A673 (cell line): Measurements from ENCODE around the gene VSIR. TPM values are rescaled to one million over a fixed set of nuclear protein-coding genes. Genes with fewer than 3 reads are reported as not detected.

Source experiments
- BruUV-seq: library from RNA; stranded (reverse); fragments of 400-500 nt; replicated peaks from 2 replicates; lab custom pipeline; 2021; lab: Mats Ljungman, UMichigan
- CTCF ChIA-PET: fragments of 300-600 bp; sonication (Branson Sonifier 250); formaldehyde crosslinking; loops from one replicate; lab custom pipeline; 2022; ENCODE audit warnings: antibody characterized with exemption; lab: Charles Lee
- POLR2A ChIA-PET: fragments of 300-600 bp; sonication (Branson Sonifier 250); formaldehyde crosslinking; loops from one replicate; lab custom pipeline; 2022; ENCODE audit warnings: antibody characterized with exemption; ENCODE audit not compliant: low non-redundant PET; lab: Charles Lee
- DNase-seq: peaks from one replicate; pipeline ENCODE4 v3.0.0-alpha.2; 2015; ENCODE audit warnings: low spot score
- H3K27ac ChIP-seq: fragments of 200-600 bp; sonication (generic); 2 replicates; pipeline ENCODE4 v1.5.1; 2016; ENCODE audit warnings: mixed run types, low read depth, mild to moderate bottlenecking, mixed read lengths, antibody characterized with exemption, low read length; ENCODE audit not compliant: poor library complexity, severe bottlenecking
- H3K27me3 ChIP-seq: fragments of 200-600 bp; sonication (generic); replicated peaks from 2 replicates; pipeline ENCODE4 v1.6.1; 2017; ENCODE audit warnings: mixed run types, low read depth, mild to moderate bottlenecking, mixed read lengths, antibody characterized with exemption, low read length; ENCODE audit not compliant: insufficient read depth, poor library complexity
- H3K36me3 ChIP-seq: fragments of 200-600 bp; sonication (generic); 2 replicates; pipeline ENCODE4 v1.6.1; 2016; ENCODE audit warnings: mixed run types, mild to moderate bottlenecking, mixed read lengths, antibody characterized with exemption, low read length; ENCODE audit not compliant: insufficient read depth, poor library complexity, severe bottlenecking
- H3K4me1 ChIP-seq: fragments of 200-600 bp; sonication (generic); 2 replicates; pipeline ENCODE4 v1.6.1; 2017; ENCODE audit warnings: mixed run types, mild to moderate bottlenecking, mixed read lengths, antibody characterized with exemption, low read length; ENCODE audit not compliant: insufficient read depth, poor library complexity, severe bottlenecking
- H3K4me3 ChIP-seq: fragments of 200-600 bp; sonication (generic); 2 replicates; pipeline ENCODE4 v1.5.1; 2016; ENCODE audit warnings: low read depth, mixed run types, mild to moderate bottlenecking, mixed read lengths, low read length; ENCODE audit not compliant: poor library complexity, severe bottlenecking
- H3K9me3 ChIP-seq: fragments of 200-600 bp; sonication (generic); 2 replicates; pipeline ENCODE4 v1.6.1; 2016; ENCODE audit warnings: mixed run types, low read depth, mild to moderate bottlenecking, mixed read lengths, antibody characterized with exemption, low read length; ENCODE audit not compliant: poor library complexity, severe bottlenecking
- CTCF ChIP-seq: fragments of 300-800, 200-600 bp; sonication (generic); conservative IDR thresholded peaks from 2 replicates; pipeline ENCODE4 v1.5.1; 2017; ENCODE audit warnings: low read depth, mild to moderate bottlenecking, antibody characterized with exemption, low read length, moderate library complexity, mixed read lengths
- EZH2 ChIP-seq: fragments of 200-600 bp; sonication (generic); IDR thresholded peaks from 2 replicates; pipeline ENCODE4 v1.6.1; 2017; ENCODE audit warnings: borderline replicate concordance, low read depth, mild to moderate bottlenecking, mixed read lengths, antibody characterized with exemption, low read length; ENCODE audit not compliant: poor library complexity, severe bottlenecking
- intact Hi-C: fragments of 100-400 bp; cut with micrococcal nuclease; formaldehyde crosslinking; loops from one replicate; pipeline ENCODE4 v1.10.0; 2022; ENCODE audit not compliant: unreplicated experiment
- total RNA-seq: library from RNA; stranded (reverse); gene quantifications from 2 replicates; pipeline ENCODE4 v1.2.3, GENCODE V29; 2021

The VSIR gene
- total RNA-seq, 1 experiment from 2014 or later = not detected

- no TSS peak for BruUV-seq
- H3K27ac ChIP-seq = no peak overlapping the region
- no peak overlapping the region for H3K4me3 ChIP-seq
- no peak for DNase-seq
- ChIA-PET POLR2A (no interaction called here), CTCF (no interaction called here)
- TF ChIP-seq EZH2 = no peak
- no peak for TF ChIP-seq CTCF
- no peaks in the 10 kb centered on the region for H3K36me3 ChIP-seq
- no peaks in the 10 kb centered on the region for H3K4me1 ChIP-seq
- no peaks in the 10 kb centered on the region for H3K27me3 ChIP-seq
- no peaks in the 10 kb centered on the region for H3K9me3 ChIP-seq
- intact Hi-C loops = no loop called here
Measured at GRCh38 chr10:71789871-71790270, 16.6 kb upstream of the VSIR start.

- no TSS peak for BruUV-seq
Measured at GRCh38 chr10:71788954-71789353, 15.6 kb upstream of the VSIR start.

GRCh38 chr10:71784679-71785272 lies 11.5 kb upstream of the VSIR start:
- no TSS peak for BruUV-seq

More at GRCh38 chr10:71788954-71789353, 15.6 kb upstream of the VSIR start:
- Histone ChIP-seq H3K9me3 (no peaks in the 10 kb centered on the region), H3K4me3 (no peak overlapping the region), H3K27ac (no peak overlapping the region), H3K27me3 (no peaks in the 10 kb centered on the region), H3K4me1 (no peaks in the 10 kb centered on the region), H3K36me3 (no peaks in the 10 kb centered on the region)
- DNase-seq = no peak
- ChIA-PET POLR2A (no interaction called here), CTCF (no interaction called here)
- intact Hi-C loops = no loop called here
- no peak for TF ChIP-seq CTCF
- no peak for TF ChIP-seq EZH2

More at GRCh38 chr10:71784679-71785272, 11.5 kb upstream of the VSIR start:
- POLR2A ChIA-PET = no interaction called here
- no peak for DNase-seq
- no peaks in the 10 kb centered on the region for H3K9me3 ChIP-seq
- no peaks in the 10 kb centered on the region for H3K4me1 ChIP-seq
- no peak overlapping the region for H3K4me3 ChIP-seq
- H3K27me3 ChIP-seq = no peaks in the 10 kb centered on the region
- no peaks in the 10 kb centered on the region for H3K36me3 ChIP-seq
- CTCF ChIA-PET = no interaction called here
- H3K27ac ChIP-seq = no peak overlapping the region
- TF ChIP-seq CTCF (no peak), EZH2 (no peak)
- intact Hi-C loops = no loop called here
